ENCODE results near the gene ELMO1. TPM values are rescaled to one million over a fixed set of nuclear protein-coding genes. Genes with fewer than 3 reads are reported as not detected.

Gene ELMO1
- total RNA-seq, 2 experiments from 2014 or later: 72.8 to 75.3 TPM

DNA sequence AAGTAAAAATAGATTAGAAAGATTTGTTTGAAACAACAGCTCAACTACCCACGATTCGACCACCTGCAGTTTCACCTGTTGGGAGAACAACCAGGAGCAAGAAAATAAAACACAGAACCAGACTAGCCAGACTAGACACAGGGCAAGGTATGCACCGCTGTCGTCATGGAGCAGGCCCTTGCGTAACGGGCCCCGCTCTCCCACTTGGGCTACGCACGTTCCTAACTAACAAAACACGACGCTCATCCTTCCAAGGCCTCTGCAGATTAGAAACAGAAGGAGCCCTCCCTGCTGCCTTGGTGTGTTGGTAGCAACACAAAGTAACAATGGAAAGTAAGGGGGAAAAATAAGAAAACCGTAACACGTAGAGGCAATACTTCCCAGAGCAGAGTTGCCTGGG, 45.1 kb upstream of the ELMO1 start:
- H3K4me1 Mint-ChIP-seq (ENCODE audit: low read depth): peaks cover 7% of the 10 kb centered on the region
- no peak overlapping the region for H3K4me3 Mint-ChIP-seq
- ChIA-PET CTCF (interaction anchor here (0.6 to 10.2 kb wide), 2 partner anchors 13 to 27 kb away, joined by 3 to 99 read pairs; no protein-coding TSS in a partner anchor), POLR2A (interaction anchor here (0.9 kb wide), 1 partner anchor 11 kb away, joined by 3 read pairs; no protein-coding TSS in a partner anchor)
- H3K27me3 Mint-ChIP-seq: no peaks in the 10 kb centered on the region
- TF ChIP-seq, protein P1, sequence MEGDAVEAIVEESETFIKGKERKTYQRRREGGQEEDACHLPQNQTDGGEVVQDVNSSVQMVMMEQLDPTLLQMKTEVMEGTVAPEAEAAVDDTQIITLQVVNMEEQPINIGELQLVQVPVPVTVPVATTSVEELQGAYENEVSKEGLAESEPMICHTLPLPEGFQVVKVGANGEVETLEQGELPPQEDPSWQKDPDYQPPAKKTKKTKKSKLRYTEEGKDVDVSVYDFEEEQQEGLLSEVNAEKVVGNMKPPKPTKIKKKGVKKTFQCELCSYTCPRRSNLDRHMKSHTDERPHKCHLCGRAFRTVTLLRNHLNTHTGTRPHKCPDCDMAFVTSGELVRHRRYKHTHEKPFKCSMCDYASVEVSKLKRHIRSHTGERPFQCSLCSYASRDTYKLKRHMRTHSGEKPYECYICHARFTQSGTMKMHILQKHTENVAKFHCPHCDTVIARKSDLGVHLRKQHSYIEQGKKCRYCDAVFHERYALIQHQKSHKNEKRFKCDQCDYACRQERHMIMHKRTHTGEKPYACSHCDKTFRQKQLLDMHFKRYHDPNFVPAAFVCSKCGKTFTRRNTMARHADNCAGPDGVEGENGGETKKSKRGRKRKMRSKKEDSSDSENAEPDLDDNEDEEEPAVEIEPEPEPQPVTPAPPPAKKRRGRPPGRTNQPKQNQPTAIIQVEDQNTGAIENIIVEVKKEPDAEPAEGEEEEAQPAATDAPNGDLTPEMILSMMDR (IDR thresholded peaks at IDR 0.05): no peak
- no peak overlapping the region for H3K27ac Mint-ChIP-seq
- DNase-seq (no peak), ATAC-seq (no peak)
- intact Hi-C loops (cut with micrococcal nuclease): no loop called here
- no peaks in the 10 kb centered on the region for H3K9me3 Mint-ChIP-seq
- no peaks in the 10 kb centered on the region for H3K36me3 Mint-ChIP-seq (ENCODE audit: low read depth)

DNA sequence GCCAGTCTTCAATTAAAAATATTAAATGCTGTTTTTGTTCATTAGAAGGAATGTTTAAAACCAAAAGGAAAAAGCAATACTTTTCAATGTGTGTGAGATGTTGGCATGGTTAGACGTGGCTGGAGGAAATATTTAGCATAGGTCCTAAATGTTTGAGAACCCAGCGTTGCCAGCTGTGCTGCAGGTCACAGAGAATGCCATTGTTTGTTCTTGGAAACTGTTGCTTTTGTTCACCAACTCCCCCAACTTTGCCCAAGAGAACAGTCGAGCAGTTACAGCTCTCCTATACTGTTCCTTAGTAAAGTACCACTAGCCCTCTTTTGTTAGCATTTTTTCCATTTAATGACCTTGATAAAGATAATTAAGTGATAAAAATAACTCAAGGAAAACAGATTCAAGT, 44.5 kb upstream of the ELMO1 start:
- Mint-ChIP-seq H3K27ac (no peak overlapping the region), H3K4me3 (no peak overlapping the region), H3K27me3 (no peaks in the 10 kb centered on the region), H3K9me3 (peaks cover 4% of the 10 kb centered on the region), H3K4me1 (ENCODE audit: low read depth) (peaks cover 7% of the 10 kb centered on the region), H3K36me3 (ENCODE audit: low read depth) (no peaks in the 10 kb centered on the region)
- CTCF ChIA-PET: interaction anchor here (0.6 to 10.2 kb wide), 4 partner anchors 14 to 208 kb away, joined by 3 to 99 read pairs (median 4); no protein-coding TSS in a partner anchor
- intact Hi-C loops (cut with micrococcal nuclease): no loop called here
- TF ChIP-seq, protein P1 (IDR thresholded peaks at IDR 0.05): no peak
- DNase-seq: no peak
- POLR2A ChIA-PET: interaction anchor here (0.9 to 2.0 kb wide), 2 partner anchors 11 to 45 kb away, joined by 3 to 5 read pairs; no protein-coding TSS in a partner anchor
- no peak for ATAC-seq

DNA sequence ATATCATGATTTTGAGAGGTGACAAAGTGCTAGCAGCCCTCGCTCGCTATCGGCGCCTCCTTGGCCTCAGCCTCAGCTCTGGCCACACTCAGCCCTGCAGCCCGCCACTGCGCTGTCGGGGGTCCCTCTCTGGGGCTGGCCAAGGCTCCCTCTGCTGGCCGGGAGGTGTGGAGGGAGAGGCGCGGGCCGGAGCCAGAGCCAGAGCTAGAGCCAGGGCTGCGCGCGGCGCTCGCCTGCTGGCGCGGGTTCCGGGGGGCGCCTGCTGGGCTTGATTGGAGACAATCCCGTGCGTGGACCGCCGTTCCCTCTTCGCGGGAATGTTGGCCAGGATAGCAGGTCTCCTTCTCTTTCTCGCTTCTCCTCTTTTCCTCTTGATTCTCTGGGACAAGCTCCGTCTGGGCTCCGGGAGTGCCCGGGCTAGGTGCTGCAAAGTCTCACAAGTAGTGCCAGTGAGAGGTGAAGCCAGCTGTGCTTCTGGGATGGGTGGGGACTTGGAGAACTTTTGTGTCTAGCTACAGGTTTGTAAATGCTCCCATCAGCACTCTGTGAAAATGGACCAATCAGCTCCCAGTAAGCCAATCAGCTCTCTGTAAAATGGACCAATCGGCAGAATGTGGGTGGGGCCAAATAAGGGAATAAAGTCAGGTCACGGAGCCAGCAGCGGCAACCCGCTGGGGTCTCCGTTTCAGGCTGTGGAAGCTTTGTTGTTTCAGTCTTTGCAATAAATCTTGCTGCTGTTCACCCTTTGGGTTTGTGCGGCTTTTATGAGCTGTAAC, 43.4 kb upstream of the ELMO1 start:
- H3K36me3 Mint-ChIP-seq (ENCODE audit: low read depth): no peaks in the 10 kb centered on the region
- H3K27me3 Mint-ChIP-seq: no peaks in the 10 kb centered on the region
- ATAC-seq: no peak
- POLR2A ChIA-PET: interaction anchor here (2.0 kb wide), 1 partner anchor 44 kb away, joined by 5 read pairs; no protein-coding TSS in a partner anchor
- CTCF ChIA-PET: interaction anchor here (1.0 to 10.2 kb wide), 6 partner anchors 14 to 259 kb away, joined by 3 to 99 read pairs (median 4); no protein-coding TSS in a partner anchor
- intact Hi-C loops (cut with micrococcal nuclease): no loop called here
- H3K4me1 Mint-ChIP-seq (ENCODE audit: low read depth): peaks cover 7% of the 10 kb centered on the region
- TF ChIP-seq, protein P1 (IDR thresholded peaks at IDR 0.05): no peak
- no peak overlapping the region for H3K4me3 Mint-ChIP-seq
- no peak overlapping the region for H3K27ac Mint-ChIP-seq
- no peak for DNase-seq
- peaks cover 5% of the 10 kb centered on the region for H3K9me3 Mint-ChIP-seq

DNA sequence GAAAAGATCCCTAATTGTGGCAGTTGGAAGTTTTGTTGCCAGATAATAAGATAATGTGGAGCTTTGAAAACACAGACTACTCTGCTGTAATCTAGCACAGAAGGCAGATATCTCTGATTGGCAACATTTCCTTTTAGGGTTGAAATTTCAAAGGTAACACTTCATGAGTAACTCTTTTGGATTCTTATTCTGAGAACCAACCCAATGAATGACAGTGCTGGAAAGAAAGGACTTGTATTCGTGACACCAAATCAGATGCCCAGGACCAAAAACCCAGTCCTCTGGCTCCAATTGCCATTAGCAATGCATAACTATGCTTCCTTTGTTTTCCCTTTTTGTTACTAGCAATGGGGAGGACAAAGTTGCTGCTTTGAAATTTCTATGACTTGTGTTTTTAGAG, 41.0 kb upstream of the ELMO1 start:
- ChIA-PET CTCF (no interaction called here), POLR2A (no interaction called here)
- ATAC-seq: no peak
- H3K27ac Mint-ChIP-seq: no peak overlapping the region
- no peak overlapping the region for H3K4me3 Mint-ChIP-seq
- TF ChIP-seq, protein P1 (IDR thresholded peaks at IDR 0.05): no peak
- H3K27me3 Mint-ChIP-seq: no peaks in the 10 kb centered on the region
- no peak for DNase-seq
- peaks cover under 1% of the 10 kb centered on the region for H3K4me1 Mint-ChIP-seq (ENCODE audit: low read depth)
- intact Hi-C loops (cut with micrococcal nuclease): no loop called here
- H3K9me3 Mint-ChIP-seq: peaks cover 5% of the 10 kb centered on the region
- H3K36me3 Mint-ChIP-seq (ENCODE audit: low read depth): no peaks in the 10 kb centered on the region
